ENCODE data around the gene ARPC5.

DNA sequence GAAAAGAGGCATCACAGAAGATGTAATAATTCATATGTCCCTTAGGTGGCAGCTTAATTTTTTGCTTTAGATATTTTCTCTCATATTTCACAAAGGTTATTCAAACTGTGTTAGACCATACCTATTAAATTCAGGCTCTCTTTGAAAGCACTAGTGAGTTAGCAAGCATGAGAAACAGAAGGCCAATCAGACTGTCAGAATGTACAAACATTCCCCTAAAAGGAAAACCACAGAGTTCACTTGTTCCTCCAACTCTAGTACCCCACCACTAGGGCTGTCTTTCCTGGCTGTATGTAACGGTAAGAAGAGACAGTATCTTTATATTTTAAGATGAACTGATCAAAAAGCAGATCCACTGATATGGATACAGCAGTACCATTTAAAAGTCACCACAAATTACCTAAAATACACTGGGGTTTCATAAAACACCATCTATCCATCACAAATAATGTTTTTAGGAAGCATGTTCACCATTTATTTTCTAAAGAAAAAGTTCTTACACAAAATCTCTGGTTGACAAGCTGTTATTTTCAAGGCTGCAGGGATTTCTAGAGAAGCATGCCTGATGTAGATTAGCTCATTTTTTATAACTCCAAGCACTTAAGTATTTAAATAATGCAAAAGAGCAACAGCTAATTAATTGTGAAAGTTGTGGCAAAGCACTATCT, 1.8 kb downstream of the ARPC5 start:
- TF ChIP-seq, protein P1, sequence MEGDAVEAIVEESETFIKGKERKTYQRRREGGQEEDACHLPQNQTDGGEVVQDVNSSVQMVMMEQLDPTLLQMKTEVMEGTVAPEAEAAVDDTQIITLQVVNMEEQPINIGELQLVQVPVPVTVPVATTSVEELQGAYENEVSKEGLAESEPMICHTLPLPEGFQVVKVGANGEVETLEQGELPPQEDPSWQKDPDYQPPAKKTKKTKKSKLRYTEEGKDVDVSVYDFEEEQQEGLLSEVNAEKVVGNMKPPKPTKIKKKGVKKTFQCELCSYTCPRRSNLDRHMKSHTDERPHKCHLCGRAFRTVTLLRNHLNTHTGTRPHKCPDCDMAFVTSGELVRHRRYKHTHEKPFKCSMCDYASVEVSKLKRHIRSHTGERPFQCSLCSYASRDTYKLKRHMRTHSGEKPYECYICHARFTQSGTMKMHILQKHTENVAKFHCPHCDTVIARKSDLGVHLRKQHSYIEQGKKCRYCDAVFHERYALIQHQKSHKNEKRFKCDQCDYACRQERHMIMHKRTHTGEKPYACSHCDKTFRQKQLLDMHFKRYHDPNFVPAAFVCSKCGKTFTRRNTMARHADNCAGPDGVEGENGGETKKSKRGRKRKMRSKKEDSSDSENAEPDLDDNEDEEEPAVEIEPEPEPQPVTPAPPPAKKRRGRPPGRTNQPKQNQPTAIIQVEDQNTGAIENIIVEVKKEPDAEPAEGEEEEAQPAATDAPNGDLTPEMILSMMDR (IDR thresholded peaks at IDR 0.05): peak in 4 of 6 experiments; percentile 32 to 64 (median 48)
- TF ChIP-seq POLR2A (IDR thresholded peaks at IDR 0.05): peak in 1 of 2 donors; percentile 79

Data from thyroid gland (tissue), 4 donors.